Ovary (tissue), 9 donors: ENCODE measurements around the gene MYO3B. TPM values are rescaled to one million over a fixed set of nuclear protein-coding genes. Genes with fewer than 3 reads are reported as not detected.

ENCODE experiments used
- DNase-seq, 5 donors: peaks; one replicate each; pipeline ENCODE4 v3.0.0-alpha.2; 2019 to 2020
- H3K27ac ChIP-seq, 2 donors: fragments of 200-600 bp; one replicate each; pipeline versions ENCODE4 v1.5.1 to v1.8.0; 2019 to 2022
- H3K27me3 ChIP-seq: fragments of 200-600 bp; one replicate; pipeline ENCODE4 v1.8.0; 2022
- H3K36me3 ChIP-seq: fragments of 200-600 bp; sonication (generic); one replicate; pipeline ENCODE4 v1.5.1; 2019
- H3K4me1 ChIP-seq: one replicate; pipeline ENCODE4 v1.8.1; 2013; ENCODE audit warnings: mild to moderate bottlenecking, moderate library complexity; ENCODE audit not compliant: insufficient read depth
- H3K4me3 ChIP-seq: fragments of 200-600 bp; sonication (generic); one replicate; pipeline ENCODE4 v1.5.1; 2017
- H3K9me3 ChIP-seq, 2 donors: fragments of 200-600 bp in 1 of 2; sonication (generic) in 1 of 2; one replicate each; pipeline versions ENCODE4 v1.5.1 to v1.8.1; 2013 to 2019; ENCODE audit warnings: mild to moderate bottlenecking in 1 of 2, moderate library complexity in 1 of 2
- EP300 ChIP-seq: sonication (generic); formaldehyde crosslinking; IDR thresholded peaks from one replicate; pipeline ENCODE4 v1.6.1; 2017; ENCODE audit warnings: antibody characterized with exemption
- POLR2A ChIP-seq: fragments of 450-650 bp; IDR thresholded peaks from one replicate; pipeline ENCODE4 v1.6.1; 2017; ENCODE audit warnings: antibody characterized with exemption, mild to moderate bottlenecking, moderate library complexity
- WGBS, 3 donors: extraction: QIAGEN DNeasy Blood & Tissue Kit in 1 of 3; methylation state at CpG; one replicate each; pipeline versions ENCODE4 v1.1.5 to v1.1.7; 2013 to 2017; 5-methylcytosine and 5-hydroxymethylcytosine counted together
- intact Hi-C, 4 donors: fragments of 100-400 bp; cut with DNase I; formaldehyde crosslinking; loops; one replicate each; pipeline versions ENCODE4 v1.11.0 to v1.15.1; 2022 to 2023
- polyA plus RNA-seq, 2 donors: library from polyadenylated mRNA; stranded (reverse); fragments of 200-250 nt in 1 of 2; fragments of 350-450 nt in 1 of 2; fragmentation: Illumina TruSeq in 1 of 2; extraction: RNeasy Lipid Tissue Mini Kit (QIAGEN cat#74804) in 1 of 2; gene quantifications; one replicate each; pipeline ENCODE4 v1.2.3, GENCODE V29; 2013 to 2014
- total RNA-seq, 7 donors: library from RNA; depleted of rRNA in 2 of 7; stranded (reverse); fragments of >200 nt in 2 of 7; fragmentation: NEBNext Ultra II Directional in 3 of 7; extraction: Animal tissue kit (Norgen Biotek cat#: 25700) in 3 of 7; gene quantifications; one replicate each; pipeline versions ENCODE4 v1.1.0 to v1.2.4, GENCODE V29; 2016 to 2023
- TF ChIP-seq, protein P1 (sequence below), 3 donors: fragments of 450-650 bp in 2 of 3; fragments of 200-600 bp in 1 of 3; IDR thresholded peaks; one replicate each; pipeline versions ENCODE4 v1.5.1 to v1.8.0; 2016 to 2022; ENCODE audit warnings: antibody characterized with exemption in 3 of 3, mild to moderate bottlenecking in 1 of 3
- donor health status: DM: no; HTN: no; CAD: no; lungs with moderate emphysema.
- donor health status: DM: no; HTN: no; CAD: no.
- donor health status: Bipolar disorder and iron deficiency.
- donor health status: DM: yes; HTN: yes; CAD: no.
- donor health status: DM: no; HTN: no; CAD: no.
- donor health status: DM: yes; HTN: yes; CAD: no.

The MYO3B gene
- total and polyA plus RNA-seq, 9 donors = 0.04 to 1.3 (median 0.12) TPM; not detected in 2

- H3K4me3 ChIP-seq = no peak overlapping the region
- no peaks in the 10 kb centered on the region for H3K27me3 ChIP-seq
- intact Hi-C loops = no loop called here
- no peaks in the 10 kb centered on the region for H3K9me3 ChIP-seq
- 75 to 79% (median 76%) methylated on average over 4 of the region's 4 CpGs for WGBS, 3 donors
- no peak for DNase-seq
- no peaks in the 10 kb centered on the region for H3K4me1 ChIP-seq
- TF ChIP-seq EP300 (no peak), POLR2A (no peak)
- TF ChIP-seq, protein P1, sequence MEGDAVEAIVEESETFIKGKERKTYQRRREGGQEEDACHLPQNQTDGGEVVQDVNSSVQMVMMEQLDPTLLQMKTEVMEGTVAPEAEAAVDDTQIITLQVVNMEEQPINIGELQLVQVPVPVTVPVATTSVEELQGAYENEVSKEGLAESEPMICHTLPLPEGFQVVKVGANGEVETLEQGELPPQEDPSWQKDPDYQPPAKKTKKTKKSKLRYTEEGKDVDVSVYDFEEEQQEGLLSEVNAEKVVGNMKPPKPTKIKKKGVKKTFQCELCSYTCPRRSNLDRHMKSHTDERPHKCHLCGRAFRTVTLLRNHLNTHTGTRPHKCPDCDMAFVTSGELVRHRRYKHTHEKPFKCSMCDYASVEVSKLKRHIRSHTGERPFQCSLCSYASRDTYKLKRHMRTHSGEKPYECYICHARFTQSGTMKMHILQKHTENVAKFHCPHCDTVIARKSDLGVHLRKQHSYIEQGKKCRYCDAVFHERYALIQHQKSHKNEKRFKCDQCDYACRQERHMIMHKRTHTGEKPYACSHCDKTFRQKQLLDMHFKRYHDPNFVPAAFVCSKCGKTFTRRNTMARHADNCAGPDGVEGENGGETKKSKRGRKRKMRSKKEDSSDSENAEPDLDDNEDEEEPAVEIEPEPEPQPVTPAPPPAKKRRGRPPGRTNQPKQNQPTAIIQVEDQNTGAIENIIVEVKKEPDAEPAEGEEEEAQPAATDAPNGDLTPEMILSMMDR (IDR thresholded peaks at IDR 0.05) = no peak
- no peaks in the 10 kb centered on the region for H3K36me3 ChIP-seq
- no peak overlapping the region for H3K27ac ChIP-seq
Measured at GRCh38 chr2:170307555-170308351, 129.8 kb downstream of the MYO3B start.

DNA sequence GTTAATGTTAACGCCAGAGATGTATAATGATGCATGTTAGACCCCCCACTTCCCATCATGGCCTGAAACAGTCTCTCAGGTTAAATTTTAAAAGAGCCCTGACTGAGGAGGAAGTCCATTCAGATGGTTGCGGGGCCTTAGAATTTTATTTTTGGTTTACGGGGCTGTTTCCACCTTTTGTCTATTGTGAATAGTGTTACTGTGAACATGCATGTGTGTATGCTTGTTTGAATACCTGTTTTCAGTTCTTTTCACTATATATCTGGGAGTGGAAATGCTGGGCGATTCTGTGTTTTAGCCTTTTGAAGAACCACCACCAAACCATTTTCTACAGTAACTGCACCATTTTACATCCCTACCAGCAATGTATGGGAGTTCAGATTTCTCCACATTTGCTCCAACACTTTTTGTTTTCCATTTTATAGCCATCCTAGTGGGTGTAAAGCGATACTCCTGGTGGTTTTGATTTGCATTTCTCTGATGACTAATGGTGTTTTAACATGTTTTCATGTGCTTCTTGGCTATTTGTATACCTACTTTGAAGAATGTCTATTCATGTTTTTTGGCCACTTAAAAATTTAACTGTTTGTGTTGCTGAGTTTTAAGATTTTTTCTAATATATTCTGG, 133.0 kb downstream of the MYO3B start:
- no peaks in the 10 kb centered on the region for H3K36me3 ChIP-seq
- TF ChIP-seq, protein P1 (IDR thresholded peaks at IDR 0.05) = no peak
- TF ChIP-seq POLR2A (no peak), EP300 (no peak)
- H3K27me3 ChIP-seq = no peaks in the 10 kb centered on the region
- H3K9me3 ChIP-seq = no peaks in the 10 kb centered on the region
- no peaks in the 10 kb centered on the region for H3K4me1 ChIP-seq
- WGBS, 3 donors = 52 to 62% (median 55%) methylated on average over 5 of the region's 5 CpGs
- H3K27ac ChIP-seq = no peak overlapping the region
- intact Hi-C loops = no loop called here
- DNase-seq = no peak
- no peak overlapping the region for H3K4me3 ChIP-seq

DNA sequence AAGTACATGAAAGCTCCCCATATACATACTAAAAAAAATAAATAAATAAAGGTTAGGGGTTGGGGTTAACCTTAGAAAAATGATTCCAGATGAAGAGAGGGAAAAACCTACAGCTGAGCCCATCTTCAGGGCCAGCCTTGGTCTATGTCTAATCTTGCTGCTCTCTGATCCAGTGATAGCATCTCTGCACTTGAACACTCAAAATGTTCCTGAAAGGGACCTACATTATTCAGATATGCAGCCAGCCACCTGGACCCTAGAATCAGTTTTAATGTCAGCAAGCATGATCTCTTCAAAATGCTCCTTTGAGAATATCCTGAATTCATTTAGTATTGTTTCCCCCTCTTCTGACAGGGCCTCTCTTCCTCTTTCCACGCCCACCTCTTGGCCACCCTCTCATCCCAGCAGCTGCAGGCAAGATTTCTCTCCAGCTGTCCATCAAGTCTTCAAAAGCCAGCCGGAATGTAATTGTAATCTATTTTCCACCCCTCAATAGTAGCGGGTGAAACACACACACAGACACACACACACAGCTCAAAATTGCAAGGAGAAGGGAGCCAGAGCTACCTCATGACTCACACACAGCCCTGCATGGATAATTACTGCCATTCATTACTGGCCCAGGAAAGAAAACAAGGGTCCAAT, 135.5 kb downstream of the MYO3B start:
- intact Hi-C loops = no loop called here
- no peak overlapping the region for H3K4me3 ChIP-seq
- DNase-seq = no peak
- 21 to 27% (median 24%) methylated on average over 3 of the region's 3 CpGs for WGBS, 3 donors
- H3K27me3 ChIP-seq = no peaks in the 10 kb centered on the region
- H3K9me3 ChIP-seq = no peaks in the 10 kb centered on the region
- H3K4me1 ChIP-seq = no peaks in the 10 kb centered on the region
- no peaks in the 10 kb centered on the region for H3K36me3 ChIP-seq
- TF ChIP-seq, protein P1 (IDR thresholded peaks at IDR 0.05) = no peak
- TF ChIP-seq EP300 = no peak
- TF ChIP-seq POLR2A = no peak
- no peak overlapping the region for H3K27ac ChIP-seq

DNA sequence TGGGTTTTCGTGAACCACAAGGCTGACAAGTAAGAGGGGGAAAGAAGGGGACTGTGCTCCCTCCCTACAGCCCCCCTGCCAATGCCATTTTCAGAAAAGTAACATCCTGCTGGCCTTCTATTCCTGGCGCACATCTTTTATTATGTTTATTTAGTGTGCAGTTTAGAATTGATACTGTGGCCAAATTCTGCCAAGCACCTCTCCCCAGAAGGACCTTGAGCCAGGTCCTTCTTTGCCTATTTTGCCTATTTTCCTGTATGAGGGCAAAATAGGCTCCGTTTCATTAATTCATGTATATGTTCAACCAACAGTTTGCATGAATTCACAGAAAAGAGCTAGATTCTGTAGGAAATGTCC, 136.0 kb downstream of the MYO3B start:
- no peaks in the 10 kb centered on the region for H3K4me1 ChIP-seq
- WGBS, 3 donors = 58 to 76% (median 68%) methylated on average over 3 of the region's 3 CpGs
- no peak for DNase-seq
- H3K27me3 ChIP-seq = no peaks in the 10 kb centered on the region
- no peaks in the 10 kb centered on the region for H3K9me3 ChIP-seq
- TF ChIP-seq POLR2A (no peak), EP300 (no peak)
- TF ChIP-seq, protein P1 (IDR thresholded peaks at IDR 0.05) = no peak
- no peak overlapping the region for H3K27ac ChIP-seq
- H3K36me3 ChIP-seq = no peaks in the 10 kb centered on the region
- no peak overlapping the region for H3K4me3 ChIP-seq
- intact Hi-C loops = no loop called here
